Measurements from ENCODE around the gene ZNF140. TPM values are rescaled to one million over a fixed set of nuclear protein-coding genes. Genes with fewer than 3 reads are reported as not detected.

ZNF140 gene
- total RNA-seq (10 to 100 TPM in 2 of 10 donors, 1 to 10 TPM in 8; 6.8 to 10.5 (median 9.1) TPM), polyA plus RNA-seq (10 to 100 TPM in 1 of 2 donors, 1 to 10 TPM in 1; 8.6 to 11.9 TPM)
- long read RNA-seq, donor 1, partial matches to known transcripts, result 0 of 12 reads
- long read RNA-seq, donor 1, other reads (novel, unspliced or antisense), result 3 of 12 reads
- long read RNA-seq, donor 2, partial matches to known transcripts, result 1 of 11 reads
- long read RNA-seq, donor 2, other reads (novel, unspliced or antisense), result 3 of 11 reads
- long read RNA-seq, donor 3, transcript ZNF140-202 (5 exons, 3,550 nt), result minor isoform, 5 of 17 reads
- long read RNA-seq, donor 3, transcript ZNF140-209 (6 exons, 2,328 nt), result major isoform, 7 of 17 reads
- long read RNA-seq, donor 3, partial matches to known transcripts, result 1 of 17 reads
- long read RNA-seq, donor 3, other reads (novel, unspliced or antisense), result 4 of 17 reads

DNA sequence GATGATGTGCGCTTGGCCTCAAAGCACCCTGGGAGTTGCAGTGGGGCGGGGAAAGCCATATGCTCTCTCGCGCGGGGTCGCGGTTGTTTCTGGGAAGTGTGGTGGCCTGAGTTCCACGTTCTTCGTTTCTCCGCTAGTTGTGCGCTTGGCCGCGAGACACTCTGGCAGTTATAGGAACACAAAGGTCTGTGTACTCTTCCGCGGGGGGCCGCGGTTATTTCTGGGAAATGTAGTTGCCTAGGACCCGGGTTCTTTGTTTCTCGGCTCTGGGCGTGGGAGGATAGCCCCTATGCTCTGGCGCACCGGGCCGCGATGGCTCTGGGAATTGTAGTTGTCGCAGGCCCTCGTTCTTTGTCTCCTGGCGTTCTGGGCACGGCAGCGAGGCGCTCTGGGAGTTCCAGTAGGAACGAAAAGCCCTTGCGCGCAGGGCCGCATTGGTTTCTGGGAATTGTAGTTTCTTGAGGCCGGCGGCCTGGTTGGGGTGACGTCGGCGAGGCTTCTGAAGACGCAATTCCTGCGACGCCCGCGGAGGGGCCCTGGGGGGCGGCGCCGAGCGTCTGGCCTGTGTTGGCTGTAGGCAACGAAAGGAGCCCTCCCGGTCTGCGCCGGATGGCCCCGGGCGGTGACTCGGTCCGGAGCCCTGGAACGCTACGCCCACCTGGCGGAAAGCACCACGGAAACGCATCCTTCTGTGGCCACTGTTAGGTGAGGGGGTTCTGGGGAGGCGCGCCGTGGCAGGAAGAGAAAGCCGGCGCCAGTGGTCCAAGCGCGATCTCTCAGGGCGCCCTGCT is at the start of gene ZNF140:
ZNF140 (plus strand) TSS at position 556 of the 791 bp plus-strand sequence. CDS start 398 bp downstream, outside the sequence.
- Histone ChIP-seq H3K36me3 (peaks cover 0 to 41% (median 33%) of the 10 kb centered on the region in 9 donors), H3K27me3 (no peaks in the 10 kb centered on the region), H3K4me1 (peaks cover 0 to 18% (median 11%) of the 10 kb centered on the region in 9 donors), H3K9me3 (peaks cover 0 to 88% (median 70%) of the 10 kb centered on the region in 11 donors), H3K4me3 (peak within 1 kb of the TSS; percentile 74 to 97 (median 80)), H3K27ac (peak within 1 kb of the TSS; percentile 93 to 99 (median 96))
- WGBS, 2 donors, result 0% methylated on average over 67 to 69 of the region's 69 CpGs
- intact Hi-C loops (cut with DNase I), result loop anchor here in 7 of 10 donors (1.0 to 5.0 kb wide), 9 partner anchors 43 to 101 kb away; partner anchors contain the start of genes ZNF10 (in 5 of the 7), ZNF84 (in 5 of the 7), ZNF891 (in 5 of the 7) and ZNF26 (in 3 of the 7)
- DNase-seq (peak; percentile 95 to 97), ATAC-seq (peak; percentile 84 to 94 (median 87))
- TF ChIP-seq, protein P1, sequence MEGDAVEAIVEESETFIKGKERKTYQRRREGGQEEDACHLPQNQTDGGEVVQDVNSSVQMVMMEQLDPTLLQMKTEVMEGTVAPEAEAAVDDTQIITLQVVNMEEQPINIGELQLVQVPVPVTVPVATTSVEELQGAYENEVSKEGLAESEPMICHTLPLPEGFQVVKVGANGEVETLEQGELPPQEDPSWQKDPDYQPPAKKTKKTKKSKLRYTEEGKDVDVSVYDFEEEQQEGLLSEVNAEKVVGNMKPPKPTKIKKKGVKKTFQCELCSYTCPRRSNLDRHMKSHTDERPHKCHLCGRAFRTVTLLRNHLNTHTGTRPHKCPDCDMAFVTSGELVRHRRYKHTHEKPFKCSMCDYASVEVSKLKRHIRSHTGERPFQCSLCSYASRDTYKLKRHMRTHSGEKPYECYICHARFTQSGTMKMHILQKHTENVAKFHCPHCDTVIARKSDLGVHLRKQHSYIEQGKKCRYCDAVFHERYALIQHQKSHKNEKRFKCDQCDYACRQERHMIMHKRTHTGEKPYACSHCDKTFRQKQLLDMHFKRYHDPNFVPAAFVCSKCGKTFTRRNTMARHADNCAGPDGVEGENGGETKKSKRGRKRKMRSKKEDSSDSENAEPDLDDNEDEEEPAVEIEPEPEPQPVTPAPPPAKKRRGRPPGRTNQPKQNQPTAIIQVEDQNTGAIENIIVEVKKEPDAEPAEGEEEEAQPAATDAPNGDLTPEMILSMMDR (IDR thresholded peaks at IDR 0.05), result peak; percentile 4 to 44 (median 22)

DNA sequence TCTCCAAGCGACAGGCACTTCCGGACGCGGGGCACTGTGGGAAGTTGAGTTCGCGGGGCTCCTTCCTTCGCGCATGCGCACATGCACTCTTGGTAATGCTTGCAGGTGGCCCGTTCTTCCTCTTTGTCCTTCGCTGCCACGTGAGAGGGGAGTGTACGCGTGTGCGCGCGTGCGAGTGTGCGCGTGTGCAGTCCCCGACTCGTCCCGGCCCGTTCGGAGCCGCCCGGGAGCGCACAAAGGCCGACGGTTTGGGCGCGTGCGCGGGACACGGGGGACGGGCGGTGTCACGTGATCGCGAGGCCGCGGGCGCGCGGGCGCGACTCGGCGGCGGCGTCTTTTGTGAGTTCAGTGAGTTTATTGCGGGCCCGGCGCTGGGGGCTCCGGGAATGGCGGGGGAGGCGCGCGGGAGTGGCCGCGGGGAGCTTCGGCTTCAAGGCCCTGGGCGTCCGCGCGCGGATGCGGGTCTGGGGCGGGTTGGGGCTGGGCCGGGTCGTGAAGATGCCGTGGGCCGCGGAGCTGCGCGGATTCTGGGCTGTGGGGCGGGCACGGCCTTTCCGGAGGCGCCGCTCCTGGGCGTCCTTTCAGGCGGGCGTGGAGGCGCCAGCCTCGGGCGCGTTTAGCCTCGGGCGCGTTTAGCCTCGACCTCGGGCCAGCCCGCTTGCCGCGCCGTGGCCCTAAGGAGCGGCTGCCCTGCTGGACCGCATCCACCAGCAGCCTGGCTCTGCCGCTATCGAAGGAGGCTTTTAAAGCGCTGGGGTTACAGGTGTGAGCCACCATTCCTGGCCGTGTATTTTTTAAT is 43.3 kb upstream of the ZNF140 start, which contains the start of gene ZNF84:
ZNF84 (plus strand) TSS at position 303 of the 799 bp plus-strand sequence. CDS start 3,959 bp downstream, outside the sequence.
- ATAC-seq, result peak; percentile 98 to 100 (median 99)
- Histone ChIP-seq H3K36me3 (peaks cover 0 to 42% (median 15%) of the 10 kb centered on the region in 9 donors), H3K9me3 (peaks cover 0 to 86% (median 35%) of the 10 kb centered on the region in 11 donors), H3K27ac (peak within 1 kb of the TSS; percentile 52 to 96 (median 93)), H3K27me3 (no peaks in the 10 kb centered on the region), H3K4me3 (peak within 1 kb of the TSS; percentile 53 to 90 (median 77)), H3K4me1 (peaks cover 0 to 14% (median 8%) of the 10 kb centered on the region in 9 donors)
- peak; percentile 95 to 97 for DNase-seq
- intact Hi-C loops (cut with DNase I), result loop anchor here in 9 of 10 donors (1.0 to 10.0 kb wide), 8 partner anchors 40 to 93 kb away; partner anchors contain the start of genes ZNF26 (in 7 of the 9), ZNF140 (in 5 of the 9), ZNF10 (in 1 of the 9) and ZNF891 (in 1 of the 9)
- 0% methylated on average over 93 to 103 of the region's 103 CpGs for WGBS, 2 donors
- TF ChIP-seq, protein P1 (IDR thresholded peaks at IDR 0.05), result peak in 1 of 9 donors; percentile 4

DNA sequence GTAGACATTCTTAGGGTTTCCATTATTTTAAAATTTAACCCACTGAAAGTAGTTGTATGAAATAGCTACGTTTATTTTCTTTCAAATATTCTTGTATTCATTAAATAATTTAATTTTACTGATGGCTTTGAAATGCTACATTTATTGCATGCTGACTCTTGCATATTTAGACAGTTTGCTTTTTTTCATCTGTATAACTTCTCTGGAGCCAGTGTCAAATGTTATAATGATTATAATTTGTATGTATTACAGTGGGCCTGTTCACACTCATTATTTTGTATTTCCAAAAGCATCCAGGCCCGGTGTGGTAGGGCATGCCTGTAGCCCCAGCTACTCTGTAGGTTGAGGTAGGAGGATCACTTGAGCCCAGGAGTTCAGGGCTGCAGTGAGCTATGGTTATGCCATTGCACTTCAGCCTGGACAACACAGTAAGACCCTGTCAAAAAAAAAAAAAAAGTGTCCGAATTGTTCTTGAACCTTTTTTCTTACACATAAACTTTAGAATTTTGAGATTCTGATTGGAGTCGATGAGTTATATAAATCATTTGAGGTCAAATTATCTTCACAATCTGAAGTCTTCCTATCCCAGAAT is 42.5 kb upstream of the ZNF140 start:
- H3K36me3 ChIP-seq, result peaks cover 0 to 51% (median 23%) of the 10 kb centered on the region in 9 donors
- intact Hi-C loops (cut with DNase I), result loop anchor here in 4 of 10 donors (5.0 to 10.0 kb wide), 4 partner anchors 39 to 53 kb away; partner anchors contain the start of genes ZNF26 (in 3 of the 4) and ZNF140 (in 1 of the 4)
- WGBS, 2 donors, result 51 to 52% methylated on average over 4 of the region's 4 CpGs
- H3K4me1 ChIP-seq, result peaks cover 0 to 14% (median 8%) of the 10 kb centered on the region in 9 donors
- H3K9me3 ChIP-seq, result peaks cover under 1 to 88% (median 43%) of the 10 kb centered on the region in 11 donors
- no peak for DNase-seq
- no peaks in the 10 kb centered on the region for H3K27me3 ChIP-seq
- no peak for ATAC-seq
- peak overlapping the region in 9 of 10 donors; percentile 90 to 96 (median 94) for H3K27ac ChIP-seq
- peak overlapping the region; percentile 53 to 90 (median 77) for H3K4me3 ChIP-seq
- TF ChIP-seq, protein P1 (IDR thresholded peaks at IDR 0.05), result no peak
